HFF-Myc (cell line): Measurements from ENCODE around the gene OTUD3.
"Not testable (repeated sequence)": the region's sequence is repeated elsewhere in the genome, so short reads cannot be mapped to it uniquely, and the experiment has no call there.

ENCODE experiments used
- DNase-seq: peaks from one replicate; pipeline ENCODE4 v3.0.0-alpha.2; 2011; ENCODE audit warnings: low read depth; ENCODE audit errors: extremely low read depth
- H3K4me3 ChIP-seq: replicated peaks from 2 replicates; pipeline ENCODE4 v1.5.1; 2011; ENCODE audit warnings: low read depth, mild to moderate bottlenecking, control low read depth, low read length
- TF ChIP-seq, protein P1 (sequence below): IDR thresholded peaks from 2 replicates; pipeline ENCODE4 v1.5.1; 2012; ENCODE audit warnings: mild to moderate bottlenecking, low read depth, low read length, control low read depth; ENCODE audit errors: missing control alignments

The OTUD3 gene

DNA sequence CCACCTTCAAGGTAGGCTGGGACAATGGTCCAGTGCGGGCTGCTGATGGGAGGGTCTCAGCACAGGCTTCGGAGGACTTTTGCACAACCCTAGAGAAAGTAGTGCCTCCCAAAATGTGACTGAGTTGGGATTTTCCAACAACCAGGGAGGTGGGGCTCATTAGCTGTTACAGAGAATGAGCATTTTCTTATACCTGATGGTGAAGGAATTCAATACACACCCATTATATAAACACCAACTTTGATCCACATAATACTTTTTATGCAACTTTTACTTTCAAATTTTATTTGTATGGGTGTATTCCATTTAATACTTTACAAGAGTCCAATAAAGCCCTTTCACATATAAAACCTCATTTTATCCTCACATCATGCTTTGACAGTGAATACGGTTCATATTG, 35.9 kb upstream of the OTUD3 start:
- TF ChIP-seq, protein P1, sequence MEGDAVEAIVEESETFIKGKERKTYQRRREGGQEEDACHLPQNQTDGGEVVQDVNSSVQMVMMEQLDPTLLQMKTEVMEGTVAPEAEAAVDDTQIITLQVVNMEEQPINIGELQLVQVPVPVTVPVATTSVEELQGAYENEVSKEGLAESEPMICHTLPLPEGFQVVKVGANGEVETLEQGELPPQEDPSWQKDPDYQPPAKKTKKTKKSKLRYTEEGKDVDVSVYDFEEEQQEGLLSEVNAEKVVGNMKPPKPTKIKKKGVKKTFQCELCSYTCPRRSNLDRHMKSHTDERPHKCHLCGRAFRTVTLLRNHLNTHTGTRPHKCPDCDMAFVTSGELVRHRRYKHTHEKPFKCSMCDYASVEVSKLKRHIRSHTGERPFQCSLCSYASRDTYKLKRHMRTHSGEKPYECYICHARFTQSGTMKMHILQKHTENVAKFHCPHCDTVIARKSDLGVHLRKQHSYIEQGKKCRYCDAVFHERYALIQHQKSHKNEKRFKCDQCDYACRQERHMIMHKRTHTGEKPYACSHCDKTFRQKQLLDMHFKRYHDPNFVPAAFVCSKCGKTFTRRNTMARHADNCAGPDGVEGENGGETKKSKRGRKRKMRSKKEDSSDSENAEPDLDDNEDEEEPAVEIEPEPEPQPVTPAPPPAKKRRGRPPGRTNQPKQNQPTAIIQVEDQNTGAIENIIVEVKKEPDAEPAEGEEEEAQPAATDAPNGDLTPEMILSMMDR = no peak
- DNase-seq = no peak
- H3K4me3 ChIP-seq = no peak overlapping the region

DNA sequence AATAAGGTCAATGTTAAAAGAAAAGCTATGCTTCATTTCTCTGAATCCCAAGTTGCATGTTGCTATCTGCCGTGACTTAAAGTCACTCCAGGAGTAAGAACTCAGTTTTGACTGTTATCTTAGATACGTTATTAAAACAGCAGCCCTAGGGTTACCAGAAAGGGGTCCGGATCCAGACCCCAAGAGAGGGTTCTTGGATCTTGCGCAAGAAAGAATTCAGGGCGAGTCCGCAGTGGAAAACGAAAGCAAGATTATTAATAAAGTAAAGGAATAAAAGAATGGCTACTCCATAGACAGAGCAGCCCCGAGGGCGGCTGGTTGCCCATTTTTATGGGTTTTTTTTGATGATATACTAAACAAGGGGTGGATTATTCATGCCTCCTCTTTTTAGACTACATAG, 34.9 kb upstream of the OTUD3 start:
- not testable (repeated sequence) for H3K4me3 ChIP-seq, DNase-seq

DNA sequence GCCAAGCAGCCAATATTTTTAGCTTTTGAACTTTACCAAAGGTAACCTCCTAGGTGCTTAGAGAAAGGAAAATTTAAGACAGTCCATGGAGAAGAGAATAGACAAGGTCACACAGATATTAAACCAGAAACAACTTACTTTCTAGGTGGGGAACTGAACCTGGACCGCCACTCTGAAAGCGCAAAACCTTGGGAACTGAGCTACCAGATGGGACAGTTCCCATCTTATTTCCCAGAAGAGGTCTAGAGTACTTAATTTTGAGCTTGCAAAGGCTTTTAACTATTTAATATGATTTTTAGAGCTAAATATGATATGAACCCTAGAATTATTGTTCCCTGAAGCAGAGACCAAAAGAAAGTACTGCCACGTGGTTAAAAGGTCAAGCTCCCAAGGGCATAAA, 32.9 kb upstream of the OTUD3 start:
- not testable (repeated sequence) for DNase-seq, H3K4me3 ChIP-seq

DNA sequence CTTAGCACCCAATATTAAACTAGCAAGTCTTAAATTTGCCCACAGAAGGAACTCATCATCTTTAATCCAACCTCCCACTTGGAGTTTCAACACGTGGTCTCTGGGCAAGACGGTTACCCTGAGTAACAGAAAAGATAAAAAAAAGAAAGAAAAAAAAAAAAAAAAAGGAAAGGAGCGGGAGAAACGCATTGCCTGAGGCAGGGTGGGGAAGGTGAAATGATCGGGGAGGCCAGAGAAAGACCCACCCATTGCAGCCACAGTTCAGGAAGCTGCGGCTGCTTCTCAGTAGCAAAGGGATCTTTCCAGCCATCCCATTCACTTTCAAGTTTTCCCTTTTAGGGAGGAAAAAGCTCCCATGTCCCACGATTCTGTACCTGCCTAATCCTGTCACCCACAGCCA, 32.0 kb upstream of the OTUD3 start:
- TF ChIP-seq, protein P1 = no peak
- no peak for DNase-seq

DNA sequence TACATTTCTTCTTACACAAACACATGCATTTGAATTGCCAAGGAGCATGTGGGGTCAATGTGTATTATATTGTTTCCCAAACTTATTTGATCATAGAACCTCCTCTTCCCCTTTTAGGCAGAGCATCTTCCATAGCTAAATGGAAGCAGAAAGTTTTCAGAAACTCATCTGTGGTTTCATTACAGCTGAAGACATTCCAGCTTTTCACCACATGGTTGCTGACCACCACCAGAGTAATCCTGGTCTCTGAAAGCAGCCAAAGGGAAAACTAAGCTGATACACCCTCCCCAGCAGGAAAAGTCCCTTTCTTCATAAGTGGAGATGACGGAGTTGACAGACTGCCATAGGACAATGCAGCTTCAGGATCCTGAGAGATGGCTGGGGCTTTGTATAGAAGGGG, 30.2 kb upstream of the OTUD3 start:
- no peak overlapping the region for H3K4me3 ChIP-seq
- TF ChIP-seq, protein P1 = no peak
- no peak for DNase-seq

More for the DNA sequence above, 32.0 kb upstream of the OTUD3 start:
- H3K4me3 ChIP-seq = no peak overlapping the region

DNA sequence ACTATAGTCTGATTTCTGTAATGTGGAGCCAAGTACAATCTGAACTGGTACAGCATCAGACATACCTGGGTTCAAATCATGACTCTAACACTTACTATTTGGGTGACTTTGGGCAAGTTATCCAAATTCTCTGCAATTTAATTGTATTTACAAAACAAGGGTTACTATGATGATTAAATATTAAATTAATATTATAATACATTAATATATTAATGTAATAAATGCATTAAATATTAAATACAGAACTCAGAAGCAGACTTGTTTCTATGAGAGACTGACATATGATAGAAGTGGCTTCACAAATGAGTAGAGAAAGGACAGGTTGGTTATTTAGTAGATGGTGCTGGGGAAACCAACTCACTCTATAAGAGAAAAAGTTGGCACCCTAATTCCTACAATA, 27.3 kb upstream of the OTUD3 start:
- TF ChIP-seq, protein P1 = no peak
- no peak for DNase-seq
- no peak overlapping the region for H3K4me3 ChIP-seq

DNA sequence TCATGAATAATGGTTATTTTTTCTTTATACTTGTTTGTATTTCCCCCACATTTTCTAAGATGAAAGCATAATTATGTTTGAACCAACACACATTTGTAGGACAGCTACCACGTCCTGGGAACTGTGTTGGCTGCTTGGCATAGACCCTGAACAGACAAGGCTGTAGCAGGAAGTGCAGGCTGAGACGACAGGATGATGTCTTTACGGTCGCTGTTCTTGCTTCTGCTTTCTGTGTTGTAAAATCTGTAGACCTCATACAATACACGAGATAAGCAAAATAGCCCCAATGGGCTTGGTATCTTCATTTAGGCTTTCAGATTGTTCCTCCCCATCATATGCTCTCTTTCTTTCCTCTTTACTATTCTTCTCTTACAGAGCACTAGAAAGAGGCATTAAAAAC, 23.3 kb upstream of the OTUD3 start:
- TF ChIP-seq, protein P1 = no peak
- no peak overlapping the region for H3K4me3 ChIP-seq
- DNase-seq = no peak

DNA sequence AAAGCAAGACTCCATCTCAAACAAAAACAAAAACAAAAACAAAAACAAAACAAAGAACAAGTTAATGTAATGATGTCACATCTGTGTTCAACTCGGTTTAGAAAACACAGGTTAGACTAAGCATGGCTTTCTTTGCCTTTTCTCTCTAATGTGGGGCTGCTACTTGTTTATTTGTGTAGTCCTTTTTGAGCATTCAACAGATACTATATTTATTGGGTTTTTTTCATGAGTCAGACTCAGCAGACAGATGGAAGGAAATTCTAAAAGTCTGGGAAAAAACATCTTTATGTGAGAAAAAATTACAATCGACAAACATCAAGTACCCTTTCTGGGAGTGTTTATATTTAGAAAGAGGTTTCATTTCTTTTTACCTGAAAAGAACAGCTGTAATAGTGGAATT, 22.3 kb upstream of the OTUD3 start:
- DNase-seq = no peak
- no peak overlapping the region for H3K4me3 ChIP-seq
- TF ChIP-seq, protein P1 = no peak
